Brain microvascular endothelial cell (primary cell): Measurements from ENCODE around the gene ERCC3.

Source experiments
- DNase-seq: peaks from one replicate; pipeline ENCODE4 v3.0.0-alpha.2; 2020
- H3K27ac ChIP-seq: fragments of 250-450 bp; sonication (Bioruptor Pico); 2 replicates; pipeline ENCODE4 v1.5.1; 2020; ENCODE audit warnings: mild to moderate bottlenecking, moderate library complexity
- H3K27me3 ChIP-seq: fragments of 250-450 bp; sonication (Bioruptor Pico); replicated peaks from 2 replicates; pipeline ENCODE4 v1.5.1; 2020; ENCODE audit warnings: mild to moderate bottlenecking
- H3K36me3 ChIP-seq: fragments of 250-450 bp; sonication (Bioruptor Pico); replicated peaks from 2 replicates; pipeline ENCODE4 v1.5.1; 2020; ENCODE audit warnings: mild to moderate bottlenecking
- H3K4me3 ChIP-seq: 2 replicates; pipeline ENCODE4 v1.5.1; 2011; ENCODE audit warnings: low read depth, mild to moderate bottlenecking, control low read depth, low read length, moderate library complexity
- in situ Hi-C: cut with HindIII; loops from 2 replicates; pipeline ENCODE4 v1.10.0; 2017; ENCODE audit warnings: low sequenced_read_pairs, low pct_ligation_motif_present
- TF ChIP-seq, protein P1 (sequence below): IDR thresholded peaks from 2 replicates; pipeline ENCODE4 v1.5.1; 2011; ENCODE audit warnings: low read depth, mild to moderate bottlenecking, moderate library complexity, low read length, control low read depth, inconsistent platforms; ENCODE audit errors: missing control alignments

ERCC3 gene

GRCh38 chr2:127293748-127294562, at the start of gene ERCC3:
Gene ERCC3, minus strand, starts transcription at chr2:127294144. Its CDS starts 63 bp downstream, at chr2:127294081.
- in situ Hi-C loops = no loop called here
- DNase-seq = peak; percentile 66

GRCh38 chr2:127343277-127343676, 49.3 kb upstream of the ERCC3 start:
- H3K4me3 ChIP-seq = no peak overlapping the region
- in situ Hi-C loops = no loop called here
- no peak for DNase-seq
- no peak overlapping the region for H3K27ac ChIP-seq
- no peaks in the 10 kb centered on the region for H3K27me3 ChIP-seq
- TF ChIP-seq, protein P1, sequence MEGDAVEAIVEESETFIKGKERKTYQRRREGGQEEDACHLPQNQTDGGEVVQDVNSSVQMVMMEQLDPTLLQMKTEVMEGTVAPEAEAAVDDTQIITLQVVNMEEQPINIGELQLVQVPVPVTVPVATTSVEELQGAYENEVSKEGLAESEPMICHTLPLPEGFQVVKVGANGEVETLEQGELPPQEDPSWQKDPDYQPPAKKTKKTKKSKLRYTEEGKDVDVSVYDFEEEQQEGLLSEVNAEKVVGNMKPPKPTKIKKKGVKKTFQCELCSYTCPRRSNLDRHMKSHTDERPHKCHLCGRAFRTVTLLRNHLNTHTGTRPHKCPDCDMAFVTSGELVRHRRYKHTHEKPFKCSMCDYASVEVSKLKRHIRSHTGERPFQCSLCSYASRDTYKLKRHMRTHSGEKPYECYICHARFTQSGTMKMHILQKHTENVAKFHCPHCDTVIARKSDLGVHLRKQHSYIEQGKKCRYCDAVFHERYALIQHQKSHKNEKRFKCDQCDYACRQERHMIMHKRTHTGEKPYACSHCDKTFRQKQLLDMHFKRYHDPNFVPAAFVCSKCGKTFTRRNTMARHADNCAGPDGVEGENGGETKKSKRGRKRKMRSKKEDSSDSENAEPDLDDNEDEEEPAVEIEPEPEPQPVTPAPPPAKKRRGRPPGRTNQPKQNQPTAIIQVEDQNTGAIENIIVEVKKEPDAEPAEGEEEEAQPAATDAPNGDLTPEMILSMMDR = no peak
- no peaks in the 10 kb centered on the region for H3K36me3 ChIP-seq

More at GRCh38 chr2:127293748-127294562, at the start of gene ERCC3:
- Histone ChIP-seq H3K4me3 (peak within 1 kb of the TSS; percentile 97), H3K27me3 (no peaks in the 10 kb centered on the region), H3K27ac (peak within 1 kb of the TSS; percentile 62), H3K36me3 (peaks cover 35% of the 10 kb centered on the region)
- TF ChIP-seq, protein P1 = no peak

GRCh38 chr2:127342101-127342500, 48.2 kb upstream of the ERCC3 start:
- Histone ChIP-seq H3K4me3 (no peak overlapping the region), H3K27me3 (no peaks in the 10 kb centered on the region), H3K27ac (no peak overlapping the region), H3K36me3 (no peaks in the 10 kb centered on the region)
- in situ Hi-C loops = no loop called here
- TF ChIP-seq, protein P1 = no peak
- DNase-seq = no peak

DNA sequence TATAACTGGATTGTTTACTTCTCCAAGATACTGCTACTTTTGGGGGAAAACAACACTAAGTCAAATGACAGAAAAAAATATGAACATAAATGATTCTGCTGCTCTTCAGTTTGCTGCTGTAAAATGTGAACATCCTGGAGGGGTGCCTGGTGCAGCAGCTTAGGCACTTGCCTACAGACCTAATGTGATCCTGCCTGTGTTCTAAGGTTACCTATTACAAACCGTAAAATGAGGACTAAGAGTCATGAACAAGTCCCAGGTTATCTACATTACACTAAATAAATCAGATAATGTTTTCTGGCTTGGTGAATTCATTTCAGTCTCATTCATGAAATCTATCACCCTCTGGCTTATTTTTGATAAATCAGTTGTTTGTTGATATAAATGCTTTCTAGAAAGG, 38.4 kb upstream of the ERCC3 start:
- H3K27ac ChIP-seq = no peak overlapping the region
- no peaks in the 10 kb centered on the region for H3K27me3 ChIP-seq
- DNase-seq = no peak
- in situ Hi-C loops = no loop called here
- no peaks in the 10 kb centered on the region for H3K36me3 ChIP-seq
- no peak overlapping the region for H3K4me3 ChIP-seq
- TF ChIP-seq, protein P1 = no peak

DNA sequence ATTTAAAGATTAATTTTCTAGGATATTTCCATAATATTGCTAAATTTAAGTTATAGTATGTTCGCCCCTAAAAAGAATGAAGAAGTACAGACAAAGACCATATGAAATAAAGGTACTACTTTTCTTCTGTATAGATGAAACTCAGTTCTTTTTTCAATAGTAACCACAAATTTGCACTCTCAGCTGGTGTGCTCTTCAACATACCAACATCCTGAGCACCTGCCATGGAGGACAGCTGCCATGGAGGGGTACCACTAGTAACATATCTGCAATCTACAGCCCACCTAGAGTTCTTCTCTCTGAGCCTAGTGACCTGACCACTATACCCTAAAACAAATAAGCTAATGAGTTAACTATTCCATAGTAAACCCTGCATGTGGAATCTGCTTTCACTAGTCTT, 36.8 kb upstream of the ERCC3 start:
- TF ChIP-seq, protein P1 = no peak
- in situ Hi-C loops = no loop called here

More for the DNA sequence above, 36.8 kb upstream of the ERCC3 start:
- no peak overlapping the region for H3K27ac ChIP-seq
- no peak for DNase-seq
- no peaks in the 10 kb centered on the region for H3K36me3 ChIP-seq
- no peaks in the 10 kb centered on the region for H3K27me3 ChIP-seq
- H3K4me3 ChIP-seq = no peak overlapping the region
